ENCODE data around the gene BABAM2. TPM values are rescaled to one million over a fixed set of nuclear protein-coding genes. Genes with fewer than 3 reads are reported as not detected.

Gene BABAM2
- total RNA-seq, 4 donors from 2014 or later: 57.2 to 72.2 (median 67.5) TPM

- in situ Hi-C loops (cut with MboI; ENCODE audit: low sequenced_read_pairs in 4 of 4) (no loop called here), intact Hi-C loops (cut with DNase I; ENCODE audit: low total_unique reads) (no loop called here)
- TF ChIP-seq CTCF (IDR thresholded peaks at IDR 0.05 in 4 of 5, conservative IDR thresholded peaks at IDR 0.05 in 1 of 5) (no peak), POLR2A (IDR thresholded peaks at IDR 0.05) (no peak)
- no peaks in the 10 kb centered on the region for H3K36me3 ChIP-seq
- H3K4me1 ChIP-seq: peaks cover 0 to 8% of the 10 kb centered on the region in 2 donors
- H3K27ac ChIP-seq: no peak overlapping the region
- no peak for DNase-seq
- no peaks in the 10 kb centered on the region for H3K9me3 ChIP-seq
- ATAC-seq: no peak
- H3K4me3 ChIP-seq: no peak overlapping the region
- H3K27me3 ChIP-seq: no peaks in the 10 kb centered on the region
Observed at GRCh38 chr2:28263690-28264089, 373.2 kb downstream of the BABAM2 start.

- in situ Hi-C loops (cut with MboI; ENCODE audit: low sequenced_read_pairs in 4 of 4): no loop called here
- ATAC-seq (no peak), DNase-seq (no peak)
- TF ChIP-seq POLR2A (IDR thresholded peaks at IDR 0.05): no peak
- no peak for TF ChIP-seq CTCF (IDR thresholded peaks at IDR 0.05 in 4 of 5, conservative IDR thresholded peaks at IDR 0.05 in 1 of 5)
- Histone ChIP-seq H3K4me1 (peaks cover 12 to 40% of the 10 kb centered on the region in 2 donors), H3K4me3 (no peak overlapping the region), H3K27me3 (no peaks in the 10 kb centered on the region), H3K36me3 (no peaks in the 10 kb centered on the region), H3K9me3 (no peaks in the 10 kb centered on the region), H3K27ac (no peak overlapping the region)
- intact Hi-C loops (cut with DNase I; ENCODE audit: low total_unique reads): no loop called here
Observed at GRCh38 chr2:28267282-28267681, 376.8 kb downstream of the BABAM2 start.

- ATAC-seq (no peak), DNase-seq (no peak)
- no peaks in the 10 kb centered on the region for H3K27me3 ChIP-seq
- no peaks in the 10 kb centered on the region for H3K9me3 ChIP-seq
- H3K4me1 ChIP-seq: peaks cover 12 to 40% of the 10 kb centered on the region in 2 donors
- no peak for TF ChIP-seq CTCF (IDR thresholded peaks at IDR 0.05 in 4 of 5, conservative IDR thresholded peaks at IDR 0.05 in 1 of 5)
- TF ChIP-seq POLR2A (IDR thresholded peaks at IDR 0.05): no peak
- no peak overlapping the region for H3K4me3 ChIP-seq
- intact Hi-C loops (cut with DNase I; ENCODE audit: low total_unique reads): loop anchor here (2.0 kb wide), 1 partner anchor 128 kb away; no protein-coding TSS in a partner anchor
- peak overlapping the region in 3 of 4 donors; percentile 47 to 72 (median 57) for H3K27ac ChIP-seq
- H3K36me3 ChIP-seq: no peaks in the 10 kb centered on the region
- in situ Hi-C loops (cut with MboI; ENCODE audit: low sequenced_read_pairs in 4 of 4): no loop called here
Observed at GRCh38 chr2:28268386-28268785, 377.9 kb downstream of the BABAM2 start.

GRCh38 chr2:28269019-28269784, 378.7 kb downstream of the BABAM2 start:
- H3K4me1 ChIP-seq: peaks cover 12 to 42% of the 10 kb centered on the region in 2 donors
- intact Hi-C loops (cut with DNase I; ENCODE audit: low total_unique reads) (loop anchor here (2.0 kb wide), 1 partner anchor 128 kb away; no protein-coding TSS in a partner anchor), in situ Hi-C loops (cut with MboI; ENCODE audit: low sequenced_read_pairs in 4 of 4) (no loop called here)
- peak overlapping the region; percentile 47 to 72 (median 54) for H3K27ac ChIP-seq
- peak in 1 of 2 donors; percentile 15 for DNase-seq
- no peaks in the 10 kb centered on the region for H3K36me3 ChIP-seq
- no peaks in the 10 kb centered on the region for H3K27me3 ChIP-seq
- no peak overlapping the region for H3K4me3 ChIP-seq
- no peak for TF ChIP-seq POLR2A (IDR thresholded peaks at IDR 0.05)
- peak; percentile 75 to 77 for ATAC-seq
- no peaks in the 10 kb centered on the region for H3K9me3 ChIP-seq

GRCh38 chr2:28270456-28271152, 380.1 kb downstream of the BABAM2 start:
- intact Hi-C loops (cut with DNase I; ENCODE audit: low total_unique reads) (no loop called here), in situ Hi-C loops (cut with MboI; ENCODE audit: low sequenced_read_pairs in 4 of 4) (no loop called here)
- peak overlapping the region in 2 of 4 donors; percentile 57 to 72 for H3K27ac ChIP-seq
- H3K4me1 ChIP-seq: peaks cover 24 to 56% of the 10 kb centered on the region in 2 donors
- DNase-seq (no peak), ATAC-seq (no peak)
- H3K36me3 ChIP-seq: no peaks in the 10 kb centered on the region
- TF ChIP-seq CTCF (IDR thresholded peaks at IDR 0.05 in 4 of 5, conservative IDR thresholded peaks at IDR 0.05 in 1 of 5) (no peak), POLR2A (IDR thresholded peaks at IDR 0.05) (no peak)
- H3K4me3 ChIP-seq: no peak overlapping the region
- H3K9me3 ChIP-seq: no peaks in the 10 kb centered on the region
- no peaks in the 10 kb centered on the region for H3K27me3 ChIP-seq

All from gastrocnemius medialis (tissue), 4 donors.